Activated naive CD4-positive, alpha-beta T cell treated with anti-CD3 and anti-CD28 coated beads, Interleukin-2, amount 50 U/mL, for 72 hours (primary cell): ENCODE measurements around the gene RPS6KA5. TPM values are rescaled to one million over a fixed set of nuclear protein-coding genes. Genes with fewer than 3 reads are reported as not detected.
A peak's percentile ranks its signal among the peaks of the same experiment; 100 is the strongest.
"Not testable (repeated sequence)": the region's sequence is repeated elsewhere in the genome, so short reads cannot be mapped to it uniquely, and the experiment has no call there.

Experiments used
- ATAC-seq, 2 donors: fragments of 150-1000 bp; cut with Tn5 transposase; 2 replicates each; pipeline ENCODE4 v1.10.0; 2021; ENCODE audit warnings: mild to moderate bottlenecking in 2 of 2, moderate library complexity in 2 of 2
- DNase-seq, 2 donors: peaks; one replicate each; pipeline ENCODE4 v3.0.0; 2021 to 2022; ENCODE audit warnings: low spot score in 2 of 2
- H3K27ac Mint-ChIP-seq, 2 donors: one replicate each; pipeline ENCODE4 v1.8.0; 2022; ENCODE audit warnings: mild to moderate bottlenecking in 2 of 2, mixed read lengths in 2 of 2
- H3K36me3 Mint-ChIP-seq, 2 donors: one replicate each; pipeline ENCODE4 v1.8.0; 2022; ENCODE audit warnings: mixed read lengths in 2 of 2
- H3K9me3 Mint-ChIP-seq, 2 donors: one replicate each; pipeline ENCODE4 v1.8.0; 2022; ENCODE audit warnings: mixed read lengths in 2 of 2
- total RNA-seq, 2 donors: library from RNA; stranded (reverse); gene quantifications; one replicate each; pipeline ENCODE4 v1.2.3, GENCODE V29; 2022

The RPS6KA5 gene
- total RNA-seq, 2 donors from 2014 or later: 15.7 to 17.7 TPM

GRCh38 chr14:90856115-90856514 is 204.3 kb downstream of the RPS6KA5 start:
- H3K27ac Mint-ChIP-seq: not testable (repeated sequence)

GRCh38 chr14:90853116-90853515 is 207.3 kb downstream of the RPS6KA5 start:
- DNase-seq (no peak), ATAC-seq (no peak)
- Mint-ChIP-seq H3K36me3 (no peaks in the 10 kb centered on the region), H3K9me3 (no peaks in the 10 kb centered on the region), H3K27ac (no peak overlapping the region)

More at GRCh38 chr14:90856115-90856514, 204.3 kb downstream of the RPS6KA5 start:
- not testable (repeated sequence) for ATAC-seq, H3K36me3 Mint-ChIP-seq, DNase-seq, H3K9me3 Mint-ChIP-seq

- Mint-ChIP-seq H3K27ac (no peak overlapping the region), H3K9me3 (no peaks in the 10 kb centered on the region), H3K36me3 (no peaks in the 10 kb centered on the region)
- ATAC-seq: no peak
- DNase-seq: no peak
Measured at GRCh38 chr14:90851327-90852036, 209.0 kb downstream of the RPS6KA5 start.

- DNase-seq: no peak
- no peak for ATAC-seq
- no peaks in the 10 kb centered on the region for H3K36me3 Mint-ChIP-seq
- H3K9me3 Mint-ChIP-seq: no peaks in the 10 kb centered on the region
- no peak overlapping the region for H3K27ac Mint-ChIP-seq
Measured at GRCh38 chr14:90850487-90850886, 210.0 kb downstream of the RPS6KA5 start.

- Mint-ChIP-seq H3K36me3 (no peaks in the 10 kb centered on the region), H3K9me3 (no peaks in the 10 kb centered on the region), H3K27ac (no peak overlapping the region)
- ATAC-seq (no peak), DNase-seq (no peak)
Measured at GRCh38 chr14:90849787-90850444, 210.5 kb downstream of the RPS6KA5 start.

- no peaks in the 10 kb centered on the region for H3K9me3 Mint-ChIP-seq
- no peaks in the 10 kb centered on the region for H3K36me3 Mint-ChIP-seq
- peak overlapping the region in 1 of 2 donors; percentile 47 for H3K27ac Mint-ChIP-seq
- no peak for DNase-seq
- no peak for ATAC-seq
Measured at GRCh38 chr14:90848944-90849731, 211.3 kb downstream of the RPS6KA5 start.

GRCh38 chr14:90846511-90846910 is 213.9 kb downstream of the RPS6KA5 start:
- Mint-ChIP-seq H3K9me3 (no peaks in the 10 kb centered on the region), H3K27ac (peak overlapping the region in 1 of 2 donors; percentile 55), H3K36me3 (no peaks in the 10 kb centered on the region)
- DNase-seq: no peak
- peak in 1 of 2 donors; percentile 45 for ATAC-seq

GRCh38 chr14:90844321-90844720 is 216.1 kb downstream of the RPS6KA5 start:
- no peak overlapping the region for H3K27ac Mint-ChIP-seq
- no peaks in the 10 kb centered on the region for H3K9me3 Mint-ChIP-seq
- no peaks in the 10 kb centered on the region for H3K36me3 Mint-ChIP-seq
- DNase-seq (no peak), ATAC-seq (no peak)

- Mint-ChIP-seq H3K9me3 (no peaks in the 10 kb centered on the region), H3K27ac (no peak overlapping the region), H3K36me3 (no peaks in the 10 kb centered on the region)
- DNase-seq (no peak), ATAC-seq (no peak)
Measured at GRCh38 chr14:90842726-90843125, 217.7 kb downstream of the RPS6KA5 start.

- not testable (repeated sequence) for H3K9me3 Mint-ChIP-seq, H3K36me3 Mint-ChIP-seq, ATAC-seq, DNase-seq
- peak overlapping the region in 1 of 2 donors; percentile 10 for H3K27ac Mint-ChIP-seq
Measured at GRCh38 chr14:90840667-90841066, 219.8 kb downstream of the RPS6KA5 start.

GRCh38 chr14:90839889-90840266 is 220.6 kb downstream of the RPS6KA5 start:
- ATAC-seq: no peak
- DNase-seq: no peak
- Mint-ChIP-seq H3K36me3 (no peaks in the 10 kb centered on the region), H3K9me3 (no peaks in the 10 kb centered on the region), H3K27ac (no peak overlapping the region)

GRCh38 chr14:90839024-90839888 is 221.2 kb downstream of the RPS6KA5 start:
- no peak overlapping the region for H3K27ac Mint-ChIP-seq
- ATAC-seq: no peak
- H3K36me3 Mint-ChIP-seq: no peaks in the 10 kb centered on the region
- no peaks in the 10 kb centered on the region for H3K9me3 Mint-ChIP-seq
- no peak for DNase-seq

GRCh38 chr14:90838531-90838930 is 221.9 kb downstream of the RPS6KA5 start:
- not testable (repeated sequence) for H3K36me3 Mint-ChIP-seq

GRCh38 chr14:90837355-90837754 is 223.1 kb downstream of the RPS6KA5 start:
- no peak for DNase-seq
- H3K9me3 Mint-ChIP-seq: no peaks in the 10 kb centered on the region
- H3K36me3 Mint-ChIP-seq: no peaks in the 10 kb centered on the region
- no peak overlapping the region for H3K27ac Mint-ChIP-seq
- ATAC-seq: no peak

More at GRCh38 chr14:90838531-90838930, 221.9 kb downstream of the RPS6KA5 start:
- DNase-seq, H3K27ac Mint-ChIP-seq, ATAC-seq, H3K9me3 Mint-ChIP-seq: not testable (repeated sequence)

- Mint-ChIP-seq H3K36me3 (no peaks in the 10 kb centered on the region), H3K9me3 (no peaks in the 10 kb centered on the region), H3K27ac (no peak overlapping the region)
- ATAC-seq (peak in 1 of 2 donors; percentile 16), DNase-seq (no peak)
Measured at GRCh38 chr14:90836692-90837063, 223.8 kb downstream of the RPS6KA5 start.

GRCh38 chr14:90831821-90832220 is 228.6 kb downstream of the RPS6KA5 start:
- no peak for ATAC-seq
- Mint-ChIP-seq H3K27ac (no peak overlapping the region), H3K9me3 (no peaks in the 10 kb centered on the region), H3K36me3 (peaks cover 0 to 6% of the 10 kb centered on the region in 2 donors)
- no peak for DNase-seq
